ENCODE data around the gene CEACAM19. TPM values are rescaled to one million over a fixed set of nuclear protein-coding genes. Genes with fewer than 3 reads are reported as not detected.

Gene CEACAM19
- total and polyA plus RNA-seq, 2 of the 13 experiments (the other 11 are each of a cell fraction or from before 2014, with no cell fraction given): 1.3 to 4.0 TPM

GRCh38 chr19:44637390-44637764 is 33.9 kb upstream of the CEACAM19 start (continued):
- TF ChIP-seq ARID4A (CRISPR knock-in tag; IDR thresholded peaks at IDR 0.05; ENCODE audit: borderline replicate concordance): no peak
- TF ChIP-seq MLLT10 (CRISPR knock-in tag; IDR thresholded peaks at IDR 0.05): no peak
- no peak for TF ChIP-seq MAFK (conservative IDR thresholded peaks at IDR 0.05 in 1 of 2, IDR thresholded peaks at IDR 0.05 in 1 of 2; ENCODE audit: low read length in 2 of 2)
- no peak for TF ChIP-seq ZSCAN9 (CRISPR knock-in tag; IDR thresholded peaks at IDR 0.05; ENCODE audit: borderline replicate concordance)
- TF ChIP-seq ZNF431 (CRISPR knock-in tag; IDR thresholded peaks at IDR 0.05; ENCODE audit: borderline replicate concordance, low read depth): no peak
- TF ChIP-seq ZNF710 (CRISPR knock-in tag; IDR thresholded peaks at IDR 0.05; ENCODE audit: borderline replicate concordance): 0 out of 2 replicates have a peak, but pooled peaks have one; percentile 1
- TF ChIP-seq ZNF501 (CRISPR knock-in tag; IDR thresholded peaks at IDR 0.05): peak; percentile 18; the same call in 1 of the 2 replicates
- 0 out of 2 replicates have a peak, but pooled peaks have one; percentile 3 for TF ChIP-seq ZNF567 (CRISPR knock-in tag; IDR thresholded peaks at IDR 0.05; ENCODE audit: borderline replicate concordance)
- TF ChIP-seq ZNF7 (CRISPR knock-in tag; IDR thresholded peaks at IDR 0.05): peak; percentile 9; the same call in 1 of the 2 replicates
- TF ChIP-seq ZNF788 (CRISPR knock-in tag; IDR thresholded peaks at IDR 0.05; ENCODE audit: borderline replicate concordance): no peak
- TF ChIP-seq HOXA7 (CRISPR knock-in tag; IDR thresholded peaks at IDR 0.05): no peak
- no peak for TF ChIP-seq MATR3 (CRISPR knock-in tag; IDR thresholded peaks at IDR 0.05)
- 0 out of 2 replicates have a peak, but pooled peaks have one; percentile 45 for TF ChIP-seq ZNF687 (CRISPR knock-in tag; IDR thresholded peaks at IDR 0.05)
- TF ChIP-seq NFE2L2 (IDR thresholded peaks at IDR 0.05; ENCODE audit: low read length): no peak
- TF ChIP-seq ZMAT3 (CRISPR knock-in tag; conservative IDR thresholded peaks at IDR 0.05): no peak
- no peak for TF ChIP-seq ZNF512B (CRISPR knock-in tag; IDR thresholded peaks at IDR 0.05; ENCODE audit: borderline replicate concordance)
- TF ChIP-seq NR2C2 (CRISPR knock-in tag; IDR thresholded peaks at IDR 0.05; ENCODE audit: borderline replicate concordance): no peak
